ENCODE measurements around the gene BLVRA.
A peak's percentile ranks its signal among the peaks of the same experiment; 100 is the strongest.
"Not testable (repeated sequence)": the region's sequence is repeated elsewhere in the genome, so short reads cannot be mapped to it uniquely, and the experiment has no call there.

DNA sequence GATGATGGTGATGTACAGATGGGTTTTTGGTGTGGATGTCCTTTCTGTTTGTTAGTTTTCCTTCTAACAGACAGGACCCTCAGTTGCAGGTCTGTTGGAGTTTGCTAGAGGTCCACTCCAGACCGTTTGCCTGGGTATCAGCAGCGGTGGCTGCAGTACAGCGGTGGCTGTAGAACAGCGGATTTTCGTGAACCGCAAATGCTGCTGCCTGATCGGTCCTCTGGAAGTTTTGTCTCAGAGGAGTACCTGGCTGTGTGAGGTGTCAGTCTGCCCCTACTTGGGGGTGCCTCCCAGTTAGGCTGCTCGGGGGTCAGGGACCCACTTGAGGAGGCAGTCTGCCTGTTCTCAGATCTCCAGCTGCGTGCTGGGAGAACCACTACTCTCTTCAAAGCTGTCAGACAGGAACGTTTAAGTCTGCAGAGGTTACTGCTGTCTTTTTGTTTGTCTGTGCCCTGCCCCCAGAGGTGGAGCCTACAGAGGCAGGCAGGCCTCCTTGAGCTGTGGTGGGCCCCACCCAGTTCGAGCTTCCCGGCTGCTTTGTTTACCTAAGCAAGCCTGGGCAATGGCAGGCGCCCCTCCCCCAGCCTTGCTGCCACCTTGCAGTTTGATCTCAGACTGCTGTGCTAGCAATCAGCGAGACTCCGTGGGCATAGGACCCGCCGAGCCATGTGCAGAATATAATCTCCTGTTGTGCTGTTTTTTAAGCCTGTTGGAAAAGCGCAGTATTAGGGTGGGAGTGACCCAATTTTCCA lies 20.0 kb downstream of the BLVRA start:
- TF ChIP-seq POLR2A (IDR thresholded peaks at IDR 0.05), result not testable (repeated sequence)
- TF ChIP-seq, protein P1, sequence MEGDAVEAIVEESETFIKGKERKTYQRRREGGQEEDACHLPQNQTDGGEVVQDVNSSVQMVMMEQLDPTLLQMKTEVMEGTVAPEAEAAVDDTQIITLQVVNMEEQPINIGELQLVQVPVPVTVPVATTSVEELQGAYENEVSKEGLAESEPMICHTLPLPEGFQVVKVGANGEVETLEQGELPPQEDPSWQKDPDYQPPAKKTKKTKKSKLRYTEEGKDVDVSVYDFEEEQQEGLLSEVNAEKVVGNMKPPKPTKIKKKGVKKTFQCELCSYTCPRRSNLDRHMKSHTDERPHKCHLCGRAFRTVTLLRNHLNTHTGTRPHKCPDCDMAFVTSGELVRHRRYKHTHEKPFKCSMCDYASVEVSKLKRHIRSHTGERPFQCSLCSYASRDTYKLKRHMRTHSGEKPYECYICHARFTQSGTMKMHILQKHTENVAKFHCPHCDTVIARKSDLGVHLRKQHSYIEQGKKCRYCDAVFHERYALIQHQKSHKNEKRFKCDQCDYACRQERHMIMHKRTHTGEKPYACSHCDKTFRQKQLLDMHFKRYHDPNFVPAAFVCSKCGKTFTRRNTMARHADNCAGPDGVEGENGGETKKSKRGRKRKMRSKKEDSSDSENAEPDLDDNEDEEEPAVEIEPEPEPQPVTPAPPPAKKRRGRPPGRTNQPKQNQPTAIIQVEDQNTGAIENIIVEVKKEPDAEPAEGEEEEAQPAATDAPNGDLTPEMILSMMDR (IDR thresholded peaks at IDR 0.05), result peak in 1 of 6 experiments; percentile 4
- TF ChIP-seq EP300 (IDR thresholded peaks at IDR 0.05), result peak in 1 of 4 donors; percentile 5
- TF ChIP-seq POLR2AphosphoS5 (IDR thresholded peaks at IDR 0.05), result peak in 1 of 2 donors; percentile 10

All from upper lobe of left lung (tissue), 4 donors.